HG03571 (cell line): ENCODE measurements around the gene RUSC1.
"Not testable (repeated sequence)": the region's sequence is repeated elsewhere in the genome, so short reads cannot be mapped to it uniquely, and the experiment has no call there.

Experiments used
- ATAC-seq: cut with Tn5 transposase; IDR thresholded peaks from one replicate; pipeline ENCODE4 v1.9.1; 2021; ENCODE audit not compliant: unreplicated experiment

The RUSC1 gene, protein sequence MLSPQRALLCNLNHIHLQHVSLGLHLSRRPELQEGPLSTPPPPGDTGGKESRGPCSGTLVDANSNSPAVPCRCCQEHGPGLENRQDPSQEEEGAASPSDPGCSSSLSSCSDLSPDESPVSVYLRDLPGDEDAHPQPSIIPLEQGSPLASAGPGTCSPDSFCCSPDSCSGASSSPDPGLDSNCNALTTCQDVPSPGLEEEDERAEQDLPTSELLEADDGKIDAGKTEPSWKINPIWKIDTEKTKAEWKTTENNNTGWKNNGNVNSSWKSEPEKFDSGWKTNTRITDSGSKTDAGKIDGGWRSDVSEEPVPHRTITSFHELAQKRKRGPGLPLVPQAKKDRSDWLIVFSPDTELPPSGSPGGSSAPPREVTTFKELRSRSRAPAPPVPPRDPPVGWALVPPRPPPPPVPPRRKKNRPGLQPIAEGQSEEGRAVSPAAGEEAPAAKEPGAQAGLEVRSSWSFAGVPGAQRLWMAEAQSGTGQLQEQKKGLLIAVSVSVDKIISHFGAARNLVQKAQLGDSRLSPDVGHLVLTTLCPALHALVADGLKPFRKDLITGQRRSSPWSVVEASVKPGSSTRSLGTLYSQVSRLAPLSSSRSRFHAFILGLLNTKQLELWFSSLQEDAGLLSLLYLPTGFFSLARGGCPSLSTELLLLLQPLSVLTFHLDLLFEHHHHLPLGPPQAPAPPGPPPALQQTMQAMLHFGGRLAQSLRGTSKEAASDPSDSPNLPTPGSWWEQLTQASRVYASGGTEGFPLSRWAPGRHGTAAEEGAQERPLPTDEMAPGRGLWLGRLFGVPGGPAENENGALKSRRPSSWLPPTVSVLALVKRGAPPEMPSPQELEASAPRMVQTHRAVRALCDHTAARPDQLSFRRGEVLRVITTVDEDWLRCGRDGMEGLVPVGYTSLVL

DNA sequence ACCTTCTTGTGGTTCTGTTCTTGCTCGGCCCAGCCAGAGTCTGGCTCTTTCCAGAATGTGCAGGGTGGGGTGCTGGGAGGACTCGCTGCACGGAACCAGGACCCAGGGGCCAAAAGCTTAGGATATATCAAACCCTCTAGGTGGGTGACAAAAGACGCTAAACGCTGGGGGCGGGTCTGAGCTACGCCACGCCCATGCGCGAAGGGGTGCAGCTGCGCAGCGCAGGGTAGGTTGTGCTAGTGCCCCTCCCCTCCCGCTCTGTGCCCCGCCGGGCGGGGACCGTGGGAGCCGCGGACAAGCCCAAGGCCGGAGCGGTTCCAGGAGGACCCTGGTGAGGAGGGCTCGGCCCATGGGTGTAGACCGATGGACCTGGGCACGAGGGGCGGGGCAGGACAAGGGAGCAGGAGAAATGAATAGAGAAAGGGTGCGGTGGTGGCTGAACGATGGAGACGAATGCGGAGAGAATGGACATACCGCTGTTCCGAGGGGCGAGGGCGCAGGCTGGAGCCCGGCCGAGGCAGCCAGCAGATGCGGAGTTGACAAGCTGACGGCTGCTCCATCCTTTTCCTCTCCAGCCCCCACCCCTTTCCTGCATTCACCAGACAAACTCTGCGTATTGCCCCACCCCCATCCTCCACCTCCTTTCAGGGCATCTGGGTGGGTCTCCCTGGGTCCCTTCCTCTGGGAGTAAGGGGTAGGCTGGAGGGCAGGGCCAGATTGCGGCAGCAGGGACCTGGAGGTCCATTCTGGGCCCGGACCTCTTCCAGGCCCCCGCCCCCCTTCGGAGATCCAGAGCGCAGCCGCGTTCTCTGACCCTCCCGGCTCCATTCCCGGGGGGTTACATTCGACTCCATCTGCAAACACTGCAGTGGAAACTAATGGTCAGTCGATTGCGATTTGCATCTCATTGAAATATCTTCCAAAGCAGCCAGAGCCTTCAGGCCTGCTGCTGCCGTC, at the start of gene RUSC1:
RUSC1 (plus strand) TSS at position 234 of the 957 bp plus-strand sequence. CDS start 880 bp downstream, outside the sequence.
- ATAC-seq = no peak

DNA sequence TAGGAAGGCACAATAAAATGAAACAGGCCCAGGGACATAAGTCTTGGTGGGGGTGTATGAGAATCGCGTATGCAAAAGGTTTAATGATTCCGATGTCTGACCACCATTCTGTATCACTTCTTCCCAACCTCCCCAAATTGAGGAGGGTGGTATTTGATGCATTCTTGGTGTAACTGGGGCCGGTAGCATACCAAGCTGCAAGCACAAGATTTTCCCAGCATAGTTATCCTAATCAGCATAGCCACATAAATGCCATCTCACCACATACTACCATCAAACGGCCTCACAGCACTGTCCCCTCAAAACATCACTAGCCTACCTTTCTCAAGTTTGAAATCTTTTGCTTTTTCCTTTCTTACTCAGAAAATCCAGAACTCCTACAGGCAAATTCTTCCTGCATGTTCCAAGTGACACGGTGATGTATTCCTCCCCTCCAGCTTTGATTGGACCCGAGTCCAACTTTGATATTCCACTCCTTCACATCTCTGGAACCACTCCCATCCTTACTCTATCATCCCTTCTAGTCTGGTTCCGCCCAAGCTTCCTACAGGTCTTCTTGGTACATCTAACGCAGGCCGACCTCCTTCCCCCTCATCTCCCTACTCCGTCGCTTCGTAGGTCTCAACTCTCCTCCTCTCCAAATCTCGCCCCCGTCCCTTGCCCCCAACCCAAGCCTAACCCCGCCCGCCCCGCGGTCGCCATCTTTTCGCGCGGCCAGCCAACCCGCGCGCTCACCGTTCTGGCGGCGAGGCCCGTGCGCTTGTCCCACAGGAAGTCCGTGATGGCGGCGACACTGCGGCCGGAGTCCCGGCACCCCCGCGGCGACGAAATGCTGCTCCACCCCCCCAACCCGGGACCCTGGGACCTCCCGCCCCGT, 48.0 kb upstream of the RUSC1 start:
- peak; percentile 31 for ATAC-seq

DNA sequence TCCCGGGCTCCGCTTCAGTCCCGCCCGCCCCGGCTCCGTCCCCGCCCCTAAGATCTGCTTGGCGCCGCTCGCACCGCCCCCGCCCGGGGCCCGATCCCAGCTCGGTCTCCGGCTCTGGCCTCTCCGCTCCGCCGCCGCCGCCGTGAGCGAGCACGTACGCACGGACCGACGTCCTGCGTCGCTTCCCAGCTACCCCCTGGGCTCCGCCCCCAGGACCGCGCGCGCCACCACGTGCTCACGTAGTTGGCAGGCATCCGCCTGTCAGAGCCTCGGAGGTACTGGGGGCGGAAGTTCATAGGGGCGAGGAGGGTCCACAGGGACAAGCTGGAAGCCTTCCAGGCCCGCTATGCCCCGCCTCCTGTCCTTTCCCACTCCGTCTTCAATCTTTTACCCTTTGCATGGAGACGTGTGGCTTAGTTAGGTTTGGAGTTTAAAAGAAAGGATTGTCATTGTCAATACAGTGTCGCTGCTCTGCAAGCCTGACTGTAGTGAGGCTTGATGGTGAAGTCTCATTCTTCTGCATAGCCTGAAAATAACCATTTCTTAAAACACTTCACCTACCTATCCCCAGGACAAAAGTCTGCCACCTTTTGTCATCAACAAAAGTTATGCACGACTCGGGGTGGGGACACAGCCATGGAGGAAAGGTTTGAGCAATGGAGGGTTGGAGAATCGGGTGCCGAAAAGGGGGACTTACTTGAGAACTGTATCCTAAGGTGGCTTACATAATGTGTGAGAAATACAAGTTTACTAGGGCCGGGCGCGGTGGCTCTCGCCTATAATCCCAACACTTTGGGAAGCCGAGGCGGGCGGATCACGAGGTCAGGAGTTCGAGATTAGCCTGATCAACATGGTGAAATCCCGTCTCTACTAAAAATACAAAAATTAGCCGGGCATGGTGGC, 47.1 kb upstream of the RUSC1 start, which contains the start of gene CLK2:
CLK2 (minus strand) TSS at position 162 of the 903 bp plus-strand sequence. CDS start 2,527 bp downstream, outside the sequence.
- ATAC-seq = peak; percentile 73

DNA sequence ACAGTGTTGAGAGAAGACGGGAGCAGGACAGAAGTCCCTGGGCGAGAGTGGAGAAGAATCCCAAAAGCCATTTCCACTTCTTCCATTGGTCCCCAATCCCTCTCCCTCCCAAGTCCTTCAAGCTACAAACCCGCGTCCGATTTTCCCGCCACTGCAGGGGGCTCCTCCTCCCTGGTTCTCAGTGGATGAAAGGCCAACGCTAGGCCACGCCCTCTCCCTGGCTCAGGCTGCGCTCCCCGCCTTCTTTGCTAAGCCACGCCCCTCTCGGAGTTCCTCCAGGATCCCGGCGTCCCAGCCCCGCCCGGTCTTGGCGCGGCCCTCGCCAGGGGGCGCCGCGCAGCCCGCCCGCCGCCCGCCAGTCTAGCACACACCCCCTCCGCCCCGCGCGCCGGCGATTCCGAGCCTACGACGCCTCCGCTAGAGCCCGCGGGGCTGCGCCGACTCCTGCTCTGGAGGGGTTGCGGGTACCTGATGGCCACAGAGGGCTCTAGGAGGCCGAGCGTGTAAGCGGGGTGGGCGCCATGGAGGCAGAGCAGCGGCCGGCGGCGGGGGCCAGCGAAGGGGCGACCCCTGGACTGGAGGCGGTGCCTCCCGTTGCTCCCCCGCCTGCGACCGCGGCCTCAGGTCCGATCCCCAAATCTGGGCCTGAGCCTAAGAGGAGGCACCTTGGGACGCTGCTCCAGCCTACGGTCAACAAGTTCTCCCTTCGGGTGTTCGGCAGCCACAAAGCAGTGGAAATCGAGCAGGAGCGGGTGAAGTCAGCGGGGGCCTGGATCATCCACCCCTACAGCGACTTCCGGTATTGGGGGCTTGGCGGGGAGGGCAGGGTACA, 43.4 kb upstream of the RUSC1 start, which contains the start of gene HCN3:
HCN3 (plus strand) TSS at position 394 of the 832 bp plus-strand sequence; CDS start at position 522, 128 bp downstream.
- peak; percentile 42 for ATAC-seq

DNA sequence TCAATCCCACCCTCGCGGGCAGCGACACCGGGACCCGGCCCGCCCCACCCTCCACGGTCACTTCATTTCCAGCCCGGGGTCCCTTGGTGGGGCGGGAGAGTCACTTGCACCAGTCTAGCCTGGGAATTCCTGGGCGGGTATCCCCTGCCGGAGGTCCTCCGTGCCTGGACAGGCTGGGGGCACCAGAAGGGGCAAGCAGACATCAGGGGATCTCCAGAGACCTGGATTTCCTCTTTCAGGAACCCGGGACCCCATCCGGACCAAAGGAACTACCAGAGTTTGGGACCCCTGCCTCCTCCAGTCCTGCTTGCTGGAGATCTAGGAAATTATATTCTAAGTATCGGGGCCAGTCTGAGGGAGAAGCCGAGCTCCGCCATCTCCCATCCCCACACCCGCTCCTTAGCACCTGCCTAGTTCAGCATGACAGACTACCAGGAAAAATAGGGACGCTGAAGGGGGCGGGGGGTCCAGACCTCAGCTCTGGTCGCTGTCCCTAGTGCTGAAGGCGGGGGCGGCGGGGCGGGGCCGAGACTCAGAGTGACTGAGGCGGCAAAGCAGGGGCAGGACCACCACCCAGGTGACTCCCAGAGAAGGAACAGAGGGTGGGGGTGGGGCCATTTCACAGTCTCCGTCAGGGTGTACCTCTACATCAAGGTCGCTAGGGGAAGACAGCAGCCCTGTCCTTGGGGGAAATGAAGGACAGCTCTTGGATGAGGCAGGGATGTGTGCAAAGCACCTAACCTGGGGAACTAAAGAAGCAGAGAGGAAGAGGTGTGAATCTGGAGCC, 42.6 kb upstream of the RUSC1 start:
- ATAC-seq = no peak

DNA sequence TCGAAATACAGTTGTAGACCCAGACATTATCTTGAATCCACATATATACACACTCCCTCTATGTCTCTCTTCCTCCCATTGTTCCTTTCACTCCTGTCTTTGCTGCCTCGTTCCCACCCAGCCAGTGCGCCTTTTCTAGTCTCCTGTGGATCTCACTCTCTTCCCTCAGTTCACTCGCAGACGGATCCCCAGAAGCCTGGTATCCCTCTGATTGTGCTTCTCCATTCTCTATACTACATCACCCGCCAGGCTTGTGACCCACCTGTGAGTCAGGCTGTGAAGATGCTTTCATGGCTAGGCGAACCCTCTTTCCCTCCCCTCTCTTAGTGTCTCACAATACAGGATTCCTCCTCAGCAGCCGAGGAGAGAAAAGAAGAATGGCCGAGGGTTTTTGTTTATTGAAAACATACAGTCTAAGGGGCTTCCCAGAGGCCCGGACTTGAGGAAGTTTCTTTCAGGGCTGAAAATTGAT, 42.0 kb upstream of the RUSC1 start:
- no peak for ATAC-seq

DNA sequence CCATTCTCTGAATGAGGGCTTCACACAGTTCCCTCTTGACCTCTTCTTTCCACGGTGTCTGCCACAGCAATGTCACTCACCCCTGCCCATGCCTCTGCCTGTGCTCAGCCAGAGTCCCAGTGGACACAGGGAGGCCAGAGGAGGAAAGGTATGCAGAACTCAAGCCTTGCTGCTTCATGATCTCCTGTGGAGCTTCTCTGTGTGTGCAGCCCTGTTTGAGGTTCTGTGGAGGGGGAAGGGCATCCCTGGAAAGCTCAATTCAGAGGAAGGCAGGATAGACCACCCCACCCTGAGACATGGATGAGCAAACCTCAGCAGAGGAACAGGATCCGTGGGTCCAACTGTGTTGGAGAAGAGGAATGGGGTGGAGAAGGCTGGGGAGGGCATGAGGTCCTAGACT, 41.4 kb upstream of the RUSC1 start:
- no peak for ATAC-seq

DNA sequence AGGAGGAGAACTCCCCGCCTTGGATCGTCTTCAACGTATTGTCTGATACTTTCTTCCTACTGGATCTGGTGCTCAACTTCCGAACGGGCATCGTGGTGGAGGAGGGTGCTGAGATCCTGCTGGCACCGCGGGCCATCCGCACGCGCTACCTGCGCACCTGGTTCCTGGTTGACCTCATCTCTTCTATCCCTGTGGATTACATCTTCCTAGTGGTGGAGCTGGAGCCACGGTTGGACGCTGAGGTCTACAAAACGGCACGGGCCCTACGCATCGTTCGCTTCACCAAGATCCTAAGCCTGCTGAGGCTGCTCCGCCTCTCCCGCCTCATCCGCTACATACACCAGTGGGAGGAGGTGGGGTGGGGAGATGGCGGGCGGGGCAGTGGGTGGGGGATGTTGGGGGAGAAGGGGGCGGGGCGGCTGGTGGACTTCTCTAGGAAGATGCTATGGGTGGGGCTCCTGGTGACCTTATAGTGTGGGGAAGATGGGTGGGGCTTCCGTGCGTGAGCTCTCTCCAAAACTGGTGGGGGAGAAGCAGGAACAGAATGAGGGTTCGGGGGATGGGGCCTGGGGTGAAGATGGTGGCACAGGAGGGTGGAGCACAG, 38.1 kb upstream of the RUSC1 start:
- ATAC-seq = no peak

DNA sequence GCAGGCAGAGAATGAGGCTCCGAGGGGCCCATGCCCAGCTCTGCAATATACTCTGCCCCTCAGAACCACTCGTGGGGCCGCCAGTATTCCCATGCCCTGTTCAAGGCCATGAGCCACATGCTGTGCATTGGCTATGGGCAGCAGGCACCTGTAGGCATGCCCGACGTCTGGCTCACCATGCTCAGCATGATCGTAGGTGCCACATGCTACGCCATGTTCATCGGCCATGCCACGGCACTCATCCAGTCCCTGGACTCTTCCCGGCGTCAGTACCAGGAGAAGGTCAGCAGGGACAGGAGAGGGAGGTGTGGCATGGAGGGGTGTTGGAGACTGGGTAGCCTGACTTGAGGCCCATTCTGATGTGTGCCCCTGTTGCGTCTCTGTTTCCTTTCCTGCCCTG, 36.2 kb upstream of the RUSC1 start:
- no peak for ATAC-seq

DNA sequence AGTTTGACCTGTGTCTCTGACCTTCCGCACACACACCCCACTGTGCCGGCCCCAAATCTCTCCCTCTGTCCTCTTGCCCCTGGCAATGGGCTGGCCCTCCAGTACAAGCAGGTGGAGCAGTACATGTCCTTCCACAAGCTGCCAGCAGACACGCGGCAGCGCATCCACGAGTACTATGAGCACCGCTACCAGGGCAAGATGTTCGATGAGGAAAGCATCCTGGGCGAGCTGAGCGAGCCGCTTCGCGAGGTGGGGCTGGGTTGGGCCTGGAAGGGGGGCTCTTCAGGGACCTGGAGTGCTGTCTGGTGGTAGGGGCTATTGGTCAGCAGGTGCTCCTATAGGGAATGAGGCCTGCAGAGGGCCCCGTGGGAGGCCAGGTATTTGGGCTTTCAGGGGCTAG, 35.6 kb upstream of the RUSC1 start:
- no peak for ATAC-seq

DNA sequence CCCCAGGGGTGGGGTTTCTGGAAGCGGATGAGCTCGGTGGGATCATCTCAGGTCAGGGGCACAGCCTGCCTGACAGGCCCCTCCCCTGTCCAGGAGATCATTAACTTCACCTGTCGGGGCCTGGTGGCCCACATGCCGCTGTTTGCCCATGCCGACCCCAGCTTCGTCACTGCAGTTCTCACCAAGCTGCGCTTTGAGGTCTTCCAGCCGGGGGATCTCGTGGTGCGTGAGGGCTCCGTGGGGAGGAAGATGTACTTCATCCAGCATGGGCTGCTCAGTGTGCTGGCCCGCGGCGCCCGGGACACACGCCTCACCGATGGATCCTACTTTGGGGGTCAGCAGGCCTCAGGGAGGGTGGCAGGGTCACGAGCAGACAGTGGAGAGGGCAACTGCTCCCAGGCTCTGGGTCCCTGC, 35.1 kb upstream of the RUSC1 start:
- no peak for ATAC-seq

DNA sequence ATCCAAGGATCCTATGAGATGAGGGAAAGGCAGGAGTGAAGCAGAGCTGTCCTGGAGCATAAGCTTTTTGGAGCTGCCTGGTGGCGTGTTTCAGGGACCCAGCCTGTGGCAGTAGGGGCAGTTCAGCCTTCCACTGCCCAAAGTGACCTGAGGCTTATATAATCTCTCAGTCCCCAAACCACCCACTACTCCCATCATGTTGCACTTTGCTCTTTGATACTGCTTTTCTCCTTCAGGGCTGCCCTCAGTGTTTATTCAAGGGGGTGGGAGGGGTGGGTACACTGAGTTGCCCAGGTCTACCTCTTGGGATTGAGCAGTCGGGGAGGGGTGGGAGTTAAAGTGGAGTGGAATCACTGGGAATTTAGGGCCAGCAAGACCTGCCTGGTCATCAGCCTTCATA, 34.1 kb upstream of the RUSC1 start:
- ATAC-seq = no peak

DNA sequence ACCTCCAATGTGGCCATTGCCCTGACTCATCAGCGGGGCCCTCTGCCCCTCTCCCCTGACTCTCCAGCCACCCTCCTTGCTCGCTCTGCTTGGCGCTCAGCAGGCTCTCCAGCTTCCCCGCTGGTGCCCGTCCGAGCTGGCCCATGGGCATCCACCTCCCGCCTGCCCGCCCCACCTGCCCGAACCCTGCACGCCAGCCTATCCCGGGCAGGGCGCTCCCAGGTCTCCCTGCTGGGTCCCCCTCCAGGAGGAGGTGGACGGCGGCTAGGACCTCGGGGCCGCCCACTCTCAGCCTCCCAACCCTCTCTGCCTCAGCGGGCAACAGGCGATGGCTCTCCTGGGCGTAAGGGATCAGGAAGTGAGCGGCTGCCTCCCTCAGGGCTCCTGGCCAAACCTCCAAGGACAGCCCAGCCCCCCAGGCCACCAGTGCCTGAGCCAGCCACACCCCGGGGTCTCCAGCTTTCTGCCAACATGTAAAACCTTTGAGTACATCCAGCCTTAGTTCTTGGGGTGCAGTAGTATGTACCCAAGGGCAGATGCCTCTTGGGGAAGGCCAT, 32.6 kb upstream of the RUSC1 start:
- ATAC-seq = no peak

DNA sequence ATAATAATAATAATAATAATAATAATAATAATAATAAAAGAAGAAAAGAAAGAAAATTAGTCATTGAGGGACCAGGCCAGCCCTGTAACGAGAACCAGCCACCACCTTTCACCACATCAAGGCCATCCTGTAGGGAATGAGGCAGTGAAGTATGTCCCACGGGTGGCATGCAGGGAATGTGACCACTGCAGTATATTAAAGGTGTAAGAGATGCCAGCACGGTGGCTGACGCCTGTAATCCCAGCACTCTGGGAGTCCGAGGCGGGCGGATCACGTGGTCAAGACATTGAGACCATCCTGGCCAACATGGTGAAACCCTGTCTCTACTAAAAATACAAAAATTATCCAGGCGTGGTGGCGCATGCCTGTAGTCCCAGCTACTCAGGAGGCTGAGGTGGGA, 29.7 kb upstream of the RUSC1 start:
- ATAC-seq = not testable (repeated sequence)

DNA sequence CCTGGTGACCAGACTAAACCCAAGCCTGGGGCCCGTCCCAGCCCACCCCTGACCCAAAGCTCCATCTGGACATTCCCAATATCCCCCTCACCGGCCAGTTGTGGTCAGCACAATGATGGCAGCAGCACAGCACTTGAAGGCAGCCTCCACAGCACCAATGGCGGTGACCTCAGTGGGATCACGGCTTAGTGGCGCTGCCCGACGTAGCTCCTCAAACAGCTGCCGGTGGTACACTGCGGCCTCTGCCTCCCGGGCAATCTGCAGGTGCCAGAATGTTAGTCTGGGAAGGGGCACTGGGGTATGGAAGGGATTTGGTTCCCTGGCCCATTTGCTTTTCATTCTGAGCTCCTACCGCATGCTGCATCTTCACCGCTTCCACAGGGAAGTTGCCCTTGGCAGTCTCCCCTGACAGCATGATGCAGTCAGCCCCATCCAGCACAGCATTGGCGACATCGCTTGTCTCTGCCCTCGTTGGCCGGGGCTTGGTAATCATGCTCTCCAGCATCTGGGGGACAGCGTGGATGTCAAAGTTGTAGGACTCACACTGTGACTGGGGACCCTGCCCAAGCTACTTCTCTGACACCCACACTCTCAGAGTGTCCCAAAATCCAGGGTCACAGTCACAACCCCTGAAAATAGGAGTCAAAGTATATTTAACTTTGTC, 27.5 kb upstream of the RUSC1 start:
- no peak for ATAC-seq
